Activated CD8-positive, alpha-beta memory T cell treated with anti-CD3 and anti-CD28 coated beads, Interleukin-2, amount 10 ng/mL, durations not matched to agents 7 days and 5 days (primary cell): ENCODE results near the gene ZMYND19. TPM values are rescaled to one million over a fixed set of nuclear protein-coding genes. Genes with fewer than 3 reads are reported as not detected.
"Not testable (repeated sequence)": the region's sequence is repeated elsewhere in the genome, so short reads cannot be mapped to it uniquely, and the experiment has no call there.

Experiments
- ATAC-seq: fragments of 150-1000 bp; cut with Tn5 transposase; one replicate; pipeline ENCODE4 v1.10.0; 2021; ENCODE audit warnings: moderate library complexity
- CTCF ChIA-PET: fragments of 350-600 bp; sonication (Branson Sonifier 250); formaldehyde crosslinking; loops from one replicate; lab custom pipeline; 2021; ENCODE audit warnings: antibody characterized with exemption; lab: Charles Lee
- DNase-seq: peaks from one replicate; pipeline ENCODE4 v3.0.0-alpha.2; 2020
- H3K27ac Mint-ChIP-seq: one replicate; pipeline ENCODE4 v1.8.0; 2021; ENCODE audit warnings: mild to moderate bottlenecking, mixed read lengths
- H3K27me3 Mint-ChIP-seq: one replicate; pipeline ENCODE4 v1.8.0; 2021; ENCODE audit warnings: mixed read lengths
- H3K36me3 Mint-ChIP-seq: one replicate; pipeline ENCODE4 v1.8.0; 2021; ENCODE audit warnings: mild to moderate bottlenecking, mixed read lengths
- H3K4me1 Mint-ChIP-seq: one replicate; pipeline ENCODE4 v1.8.0; 2021; ENCODE audit warnings: mixed read lengths
- H3K4me3 Mint-ChIP-seq: one replicate; pipeline ENCODE4 v1.8.0; 2021; ENCODE audit warnings: mild to moderate bottlenecking, moderate library complexity, mixed read lengths
- H3K9me3 Mint-ChIP-seq: one replicate; pipeline ENCODE4 v1.8.0; 2022; ENCODE audit warnings: low read depth, mixed read lengths
- total RNA-seq, 2 experiments: library from RNA; stranded (reverse); gene quantifications; one replicate each; pipeline ENCODE4 v1.2.3, GENCODE V29; 2021

Gene ZMYND19
- total RNA-seq, 2 experiments from 2014 or later, result 34.0 to 46.0 TPM

- CTCF ChIA-PET, result no interaction called here
- no peak for DNase-seq
- peaks cover 24% of the 10 kb centered on the region for H3K4me1 Mint-ChIP-seq
- peaks cover 3% of the 10 kb centered on the region for H3K36me3 Mint-ChIP-seq
- no peaks in the 10 kb centered on the region for H3K27me3 Mint-ChIP-seq
- peak overlapping the region; percentile 28 for H3K27ac Mint-ChIP-seq
- peak; percentile 45 for ATAC-seq
- H3K4me3 Mint-ChIP-seq, result no peak overlapping the region
- H3K9me3 Mint-ChIP-seq, result no peaks in the 10 kb centered on the region
Observed at GRCh38 chr9:137611623-137612609, 21.6 kb upstream of the ZMYND19 start.

DNA sequence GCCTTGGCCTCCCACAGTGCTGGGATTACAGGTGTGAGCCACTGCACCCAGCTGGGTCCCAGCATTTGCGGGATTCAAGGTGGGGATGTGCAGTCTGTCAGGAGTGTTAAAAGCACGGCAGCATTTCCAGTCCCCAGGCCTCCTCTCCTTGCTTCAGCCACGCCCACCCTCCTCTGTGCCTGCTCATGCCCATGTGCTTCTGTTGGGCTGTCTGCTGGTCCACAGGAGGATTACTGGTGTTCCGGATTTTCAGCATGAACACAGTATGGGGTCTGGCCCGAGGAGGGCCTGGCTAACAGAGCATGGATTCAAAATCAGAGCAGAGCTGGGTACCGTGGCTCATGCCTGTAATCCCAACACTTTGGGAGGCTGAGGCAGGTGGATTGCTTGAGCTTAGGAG lies 20.6 kb upstream of the ZMYND19 start:
- Mint-ChIP-seq H3K27ac (no peak overlapping the region), H3K36me3 (peaks cover 3% of the 10 kb centered on the region), H3K4me1 (peaks cover 27% of the 10 kb centered on the region), H3K27me3 (no peaks in the 10 kb centered on the region), H3K9me3 (no peaks in the 10 kb centered on the region), H3K4me3 (no peak overlapping the region)
- ATAC-seq (no peak), DNase-seq (no peak)
- CTCF ChIA-PET, result no interaction called here

DNA sequence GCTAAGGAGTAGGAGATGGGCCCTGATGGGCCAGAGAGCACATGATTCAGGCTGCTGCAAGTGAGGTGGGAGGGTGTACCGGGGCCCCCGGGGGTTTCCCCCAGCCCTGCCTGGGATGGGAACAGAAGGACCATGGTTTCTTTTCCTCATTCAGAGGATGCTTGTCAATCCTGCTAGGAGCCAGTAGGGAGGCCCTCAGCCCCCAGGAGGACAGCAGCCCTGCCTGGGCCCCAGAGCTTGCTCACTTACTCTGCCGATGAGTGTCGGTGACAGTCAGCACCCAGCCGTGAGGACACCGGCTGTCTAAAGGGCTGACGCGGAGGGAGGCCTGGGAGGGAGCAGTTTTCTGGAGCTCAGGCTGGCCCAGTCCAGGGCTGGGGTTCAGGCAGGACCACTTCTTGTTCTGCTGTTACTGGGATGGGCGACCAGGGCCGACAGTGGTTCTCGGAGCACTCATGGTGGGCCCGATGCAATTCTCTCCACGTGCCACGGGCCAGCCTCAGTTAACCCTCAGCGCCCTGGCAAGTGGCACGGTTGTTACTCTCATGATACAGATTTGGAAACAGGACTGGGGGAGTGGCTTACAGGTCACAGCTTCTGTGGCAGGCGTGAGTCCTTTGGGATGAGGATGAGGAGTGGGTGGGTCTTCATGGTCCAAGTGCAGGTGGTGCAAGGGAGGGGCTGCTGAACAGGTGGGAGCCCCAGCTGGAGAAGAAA lies 17.0 kb upstream of the ZMYND19 start:
- ATAC-seq (no peak), DNase-seq (no peak)
- no peak overlapping the region for H3K27ac Mint-ChIP-seq
- peaks cover 31% of the 10 kb centered on the region for H3K4me1 Mint-ChIP-seq
- no peaks in the 10 kb centered on the region for H3K36me3 Mint-ChIP-seq
- CTCF ChIA-PET, result interaction anchor here (1.1 to 1.4 kb wide), 2 partner anchors 11 to 22 kb away, joined by 3 read pairs; partner anchors contain the start of gene EHMT1
- H3K9me3 Mint-ChIP-seq, result no peaks in the 10 kb centered on the region
- H3K27me3 Mint-ChIP-seq, result no peaks in the 10 kb centered on the region
- H3K4me3 Mint-ChIP-seq, result peak overlapping the region; percentile 73

GRCh38 chr9:137606734-137607138 lies 16.4 kb upstream of the ZMYND19 start:
- no peak for DNase-seq
- CTCF ChIA-PET, result interaction anchor here (1.1 to 1.4 kb wide), 2 partner anchors 12 to 22 kb away, joined by 3 read pairs; partner anchors contain the start of gene EHMT1
- ATAC-seq, result no peak
- H3K27me3 Mint-ChIP-seq, result no peaks in the 10 kb centered on the region
- peaks cover 26% of the 10 kb centered on the region for H3K4me1 Mint-ChIP-seq
- H3K9me3 Mint-ChIP-seq, result no peaks in the 10 kb centered on the region
- H3K27ac Mint-ChIP-seq, result no peak overlapping the region
- no peaks in the 10 kb centered on the region for H3K36me3 Mint-ChIP-seq
- peak overlapping the region; percentile 73 for H3K4me3 Mint-ChIP-seq

DNA sequence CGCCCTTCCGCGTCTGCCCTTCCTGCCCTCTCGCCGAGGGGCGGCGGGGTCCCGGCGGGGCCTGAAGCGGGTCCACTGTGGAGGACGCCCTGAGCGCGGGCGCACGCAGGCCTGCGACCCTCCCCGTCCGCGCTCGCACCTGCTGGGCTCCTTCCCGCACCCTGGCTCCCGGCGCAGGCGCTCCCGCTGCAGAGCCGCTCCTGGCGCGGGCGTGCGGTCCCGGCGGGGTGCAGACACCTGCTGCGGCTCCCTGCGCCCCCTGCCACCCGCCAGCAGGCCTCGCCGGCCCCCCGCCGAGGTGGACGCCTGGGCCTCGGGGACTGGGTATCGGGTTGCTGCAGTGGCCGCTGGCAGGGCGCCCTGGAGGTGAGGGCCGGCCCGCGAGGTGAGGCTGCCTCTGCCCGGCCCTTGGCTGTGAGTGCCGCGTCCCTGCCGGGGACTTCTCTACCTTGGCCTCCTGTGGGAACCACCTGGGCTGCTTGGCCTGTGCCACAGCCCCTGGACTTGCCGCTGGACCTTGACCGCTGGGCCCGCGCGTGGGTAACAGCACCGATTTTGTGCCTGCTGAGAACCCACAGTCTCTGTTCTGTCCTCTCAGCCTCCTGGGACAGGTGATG lies 15.8 kb upstream of the ZMYND19 start:
- Mint-ChIP-seq H3K36me3 (no peaks in the 10 kb centered on the region), H3K27ac (no peak overlapping the region), H3K27me3 (no peaks in the 10 kb centered on the region), H3K4me3 (peak overlapping the region; percentile 73), H3K4me1 (peaks cover 20% of the 10 kb centered on the region), H3K9me3 (no peaks in the 10 kb centered on the region)
- CTCF ChIA-PET, result no interaction called here
- no peak for DNase-seq
- no peak for ATAC-seq

- Mint-ChIP-seq H3K9me3 (no peaks in the 10 kb centered on the region), H3K4me1 (peaks cover 20% of the 10 kb centered on the region), H3K36me3 (no peaks in the 10 kb centered on the region), H3K4me3 (peak within 1 kb of the TSS; percentile 73), H3K27ac (no peak within 1 kb of the TSS), H3K27me3 (no peaks in the 10 kb centered on the region)
- CTCF ChIA-PET, result no interaction called here
- peak; percentile 94 for ATAC-seq
- DNase-seq, result peak; percentile 96
Observed at GRCh38 chr9:137605121-137606004, 15.1 kb upstream of the ZMYND19 start, which contains the start of gene ARRDC1. Gene ARRDC1 (plus strand): TSS chr9:137605686. CDS start chr9:137605718, 32 bp downstream.

DNA sequence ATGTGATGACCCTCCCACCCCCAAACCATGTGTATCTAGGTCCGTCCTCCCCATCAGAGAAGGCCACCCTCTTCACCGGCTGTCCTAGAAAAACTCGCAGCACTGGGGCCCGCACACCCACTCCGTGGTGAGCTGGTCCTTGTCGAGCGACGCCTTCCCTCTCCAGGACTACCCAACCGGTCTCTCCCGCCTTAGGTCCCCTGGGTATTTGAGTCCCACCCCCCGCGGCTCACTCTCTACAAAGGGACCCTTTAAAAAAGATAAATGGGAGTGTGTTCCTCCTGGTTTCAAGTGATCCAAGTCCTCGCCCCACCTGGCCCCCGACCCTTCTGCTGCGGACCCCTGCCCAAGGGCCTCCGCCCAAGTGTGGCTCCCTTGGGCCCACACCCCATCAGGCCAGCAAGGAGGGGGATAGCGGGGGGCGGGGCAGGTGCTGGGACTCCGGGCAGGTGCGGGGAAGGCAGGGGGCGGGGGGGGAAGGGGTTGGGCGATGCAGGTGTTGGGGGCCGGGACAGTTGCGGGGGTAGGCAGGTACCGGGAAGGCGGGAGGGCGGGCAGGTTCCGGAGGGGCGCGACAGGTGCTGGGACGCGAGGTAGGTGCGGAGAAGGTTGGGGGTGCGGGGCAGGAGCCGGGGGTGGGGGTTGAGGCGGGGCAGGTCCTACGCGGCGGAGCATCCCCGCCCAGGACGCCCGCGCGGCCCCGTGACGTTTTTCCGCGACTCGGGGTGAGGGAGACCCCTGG lies 14.2 kb upstream of the ZMYND19 start:
- H3K4me3 Mint-ChIP-seq, result peak overlapping the region; percentile 50
- DNase-seq (no peak), ATAC-seq (no peak)
- CTCF ChIA-PET, result no interaction called here
- H3K36me3 Mint-ChIP-seq, result no peaks in the 10 kb centered on the region
- no peak overlapping the region for H3K27ac Mint-ChIP-seq
- H3K9me3 Mint-ChIP-seq, result no peaks in the 10 kb centered on the region
- peaks cover 20% of the 10 kb centered on the region for H3K4me1 Mint-ChIP-seq
- H3K27me3 Mint-ChIP-seq, result no peaks in the 10 kb centered on the region

- H3K27me3 Mint-ChIP-seq, result no peaks in the 10 kb centered on the region
- peaks cover 20% of the 10 kb centered on the region for H3K4me1 Mint-ChIP-seq
- H3K4me3 Mint-ChIP-seq, result peak overlapping the region; percentile 50
- CTCF ChIA-PET, result interaction anchor here (1.0 kb wide), 2 partner anchors 12 to 15 kb away, joined by 3 read pairs; partner anchors contain the start of gene EHMT1
- DNase-seq (no peak), ATAC-seq (no peak)
- no peak overlapping the region for H3K27ac Mint-ChIP-seq
- no peaks in the 10 kb centered on the region for H3K36me3 Mint-ChIP-seq
- no peaks in the 10 kb centered on the region for H3K9me3 Mint-ChIP-seq
Observed at GRCh38 chr9:137603879-137604278, 13.6 kb upstream of the ZMYND19 start.

DNA sequence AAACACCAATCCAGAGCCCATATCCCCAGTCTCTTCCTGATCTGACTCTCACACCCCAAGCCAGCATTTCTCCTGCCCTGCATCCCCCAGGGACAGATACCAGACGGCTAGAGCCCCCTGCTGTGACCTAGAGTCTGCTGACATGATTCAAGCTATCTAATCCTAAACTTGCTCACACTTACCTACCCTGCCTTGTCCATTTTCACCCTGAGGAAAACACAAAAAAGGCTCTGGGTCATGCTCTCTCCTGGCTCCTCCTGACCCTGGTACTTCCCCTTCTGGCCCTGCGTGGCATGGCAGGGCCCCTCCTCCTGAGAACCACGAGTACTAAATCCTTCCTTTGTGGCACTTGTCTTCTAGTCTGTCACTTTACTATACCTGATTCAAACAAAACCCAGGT lies 12.3 kb upstream of the ZMYND19 start:
- no peak overlapping the region for H3K27ac Mint-ChIP-seq
- ATAC-seq (no peak), DNase-seq (no peak)
- H3K9me3 Mint-ChIP-seq, result no peaks in the 10 kb centered on the region
- H3K4me3 Mint-ChIP-seq, result peak overlapping the region; percentile 13
- CTCF ChIA-PET, result no interaction called here
- H3K36me3 Mint-ChIP-seq, result no peaks in the 10 kb centered on the region
- H3K4me1 Mint-ChIP-seq, result peaks cover 23% of the 10 kb centered on the region
- H3K27me3 Mint-ChIP-seq, result no peaks in the 10 kb centered on the region

DNA sequence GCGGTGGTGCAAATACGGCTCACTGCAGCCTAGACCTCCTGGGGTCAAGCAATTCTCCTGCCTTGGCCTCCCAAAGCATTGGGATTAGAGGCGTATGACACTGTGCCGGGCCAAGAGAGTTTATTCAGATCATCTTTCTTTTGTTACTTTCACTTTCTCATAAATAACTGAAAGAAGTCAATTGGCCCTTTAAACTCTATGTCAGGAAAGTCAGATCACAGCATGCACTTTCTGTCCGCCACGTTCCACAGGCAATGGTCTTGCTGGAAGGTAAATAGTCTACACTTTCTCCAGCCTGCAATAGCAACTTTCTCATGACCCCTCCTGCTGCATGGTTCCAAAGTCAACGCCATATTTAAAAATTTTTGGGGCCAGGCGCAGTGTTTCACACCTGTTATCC lies 8.6 kb upstream of the ZMYND19 start:
- no peak overlapping the region for H3K27ac Mint-ChIP-seq
- CTCF ChIA-PET, result no interaction called here

GRCh38 chr9:137596577-137596976 lies 6.3 kb upstream of the ZMYND19 start:
- not testable (repeated sequence) for H3K36me3 Mint-ChIP-seq, H3K4me1 Mint-ChIP-seq, ATAC-seq, H3K27ac Mint-ChIP-seq, H3K4me3 Mint-ChIP-seq, H3K9me3 Mint-ChIP-seq, H3K27me3 Mint-ChIP-seq, DNase-seq
- CTCF ChIA-PET, result interaction anchor here (1.0 kb wide), 1 partner anchor 23 kb away, joined by 3 read pairs; no protein-coding TSS in a partner anchor

More for the DNA sequence above, 8.6 kb upstream of the ZMYND19 start:
- no peaks in the 10 kb centered on the region for H3K27me3 Mint-ChIP-seq
- DNase-seq (no peak), ATAC-seq (no peak)
- no peaks in the 10 kb centered on the region for H3K9me3 Mint-ChIP-seq
- H3K4me1 Mint-ChIP-seq, result peaks cover 11% of the 10 kb centered on the region
- H3K36me3 Mint-ChIP-seq, result no peaks in the 10 kb centered on the region
- H3K4me3 Mint-ChIP-seq, result no peak overlapping the region

GRCh38 chr9:137593176-137593575 lies 2.9 kb upstream of the ZMYND19 start:
- H3K27ac Mint-ChIP-seq, result no peak overlapping the region
- H3K9me3 Mint-ChIP-seq, result no peaks in the 10 kb centered on the region
- CTCF ChIA-PET, result interaction anchor here (0.9 to 1.3 kb wide), 2 partner anchors 13 to 58 kb away, joined by 3 to 5 read pairs; no protein-coding TSS in a partner anchor
- no peaks in the 10 kb centered on the region for H3K27me3 Mint-ChIP-seq
- DNase-seq, result no peak
- ATAC-seq, result no peak
- no peaks in the 10 kb centered on the region for H3K36me3 Mint-ChIP-seq
- peaks cover 15% of the 10 kb centered on the region for H3K4me1 Mint-ChIP-seq
- H3K4me3 Mint-ChIP-seq, result peak overlapping the region; percentile 18
